Measurements from ENCODE around the gene BMP6.

The BMP6 gene

DNA sequence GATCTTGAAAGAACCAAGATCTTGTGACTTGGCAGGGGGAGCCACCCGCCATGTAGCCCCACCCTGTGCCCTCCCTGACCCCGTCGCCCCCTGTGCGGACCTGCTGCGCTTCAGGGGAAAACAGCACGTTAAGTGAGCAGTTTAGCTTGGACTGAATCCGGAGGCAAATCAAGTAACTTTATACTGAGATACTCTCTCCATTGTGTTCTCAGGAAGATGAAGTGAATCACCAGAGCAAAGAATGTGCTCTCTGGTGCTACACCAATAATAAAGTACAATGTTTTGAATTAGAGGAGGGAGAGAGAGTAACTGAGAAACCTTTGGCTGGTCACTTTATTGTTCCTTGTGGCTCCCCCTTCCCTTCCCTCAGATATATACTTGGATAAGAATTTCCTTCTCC lies 101.2 kb downstream of the BMP6 start:
- DNase-seq (ENCODE audit: low read depth in 2 of 2), result no peak

DNA sequence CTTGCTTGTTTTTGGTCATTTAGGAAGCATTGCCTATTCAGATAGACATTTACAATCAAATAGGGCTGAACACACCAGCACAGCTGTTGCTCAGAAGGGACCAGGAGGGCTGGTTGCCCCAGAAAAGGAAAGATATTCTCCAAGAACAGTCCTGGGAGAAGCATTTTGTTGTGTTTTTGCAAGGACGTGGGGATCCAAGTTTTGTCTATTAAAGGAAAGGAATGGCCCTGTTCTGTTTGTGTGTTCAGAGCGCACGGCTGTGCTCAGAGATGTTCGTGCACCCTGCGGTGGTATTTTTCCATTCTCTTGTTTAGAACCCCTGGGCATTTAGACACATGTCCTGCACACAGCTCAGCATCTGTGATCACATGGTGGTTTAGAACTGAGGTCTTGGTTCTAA lies 102.2 kb downstream of the BMP6 start:
- DNase-seq (ENCODE audit: low read depth in 2 of 2), result no peak

DNA sequence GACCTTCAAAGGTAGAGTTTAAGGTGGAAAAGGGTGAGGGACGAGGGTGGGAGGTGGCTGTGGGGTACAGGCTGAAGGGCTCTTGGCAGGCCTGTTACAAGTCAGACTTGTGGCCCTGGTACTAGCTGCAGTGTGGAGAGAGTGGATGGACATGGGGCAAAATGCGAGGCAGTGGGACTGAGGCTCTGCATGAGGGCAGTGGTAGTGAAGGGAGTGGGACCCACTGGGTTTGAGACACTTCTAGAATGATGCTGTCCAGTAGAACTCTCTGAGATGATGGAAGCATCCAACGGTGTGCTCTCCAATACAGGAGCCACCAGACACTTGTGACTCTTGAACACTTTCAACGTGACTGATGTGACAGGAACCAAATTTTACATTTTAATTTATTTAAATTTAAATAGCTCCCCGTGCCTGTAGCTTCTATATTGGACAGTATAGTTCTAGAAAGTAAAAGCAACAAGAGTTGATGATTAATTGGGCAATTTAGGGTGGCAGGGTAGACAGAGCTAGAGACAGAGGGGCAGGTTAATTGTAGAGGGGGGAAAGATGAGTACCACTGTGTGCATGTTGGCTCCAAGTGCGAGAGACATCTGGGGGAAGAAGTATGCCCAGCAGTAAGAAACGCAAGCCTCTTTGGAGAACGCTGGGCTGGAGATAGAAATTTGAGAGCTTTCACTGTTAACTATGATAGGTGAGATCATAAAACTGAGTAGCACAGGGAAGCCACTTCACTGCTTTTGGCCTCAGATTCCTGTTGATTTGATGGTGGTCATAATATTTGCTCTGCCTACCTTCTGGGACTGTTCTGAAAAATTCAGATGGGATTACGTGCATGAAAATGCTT lies 107.2 kb downstream of the BMP6 start:
- no peak for DNase-seq (ENCODE audit: low read depth in 2 of 2)

DNA sequence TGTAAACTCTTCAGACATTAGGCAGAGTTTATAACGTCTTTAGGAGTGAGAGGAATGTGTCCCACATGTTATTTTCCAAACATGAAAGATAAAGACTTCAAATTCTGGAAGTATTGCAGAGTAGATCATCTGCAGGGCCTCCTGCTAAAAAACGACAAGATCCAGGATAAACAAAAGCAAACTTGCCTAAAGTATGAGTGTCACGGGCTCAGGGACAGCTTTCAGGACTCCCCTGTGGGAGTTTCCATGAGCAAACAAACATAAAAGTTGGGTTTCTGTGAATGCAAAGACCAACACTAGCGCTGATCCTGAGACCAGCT lies 107.8 kb downstream of the BMP6 start:
- no peak for DNase-seq (ENCODE audit: low read depth in 2 of 2)

DNA sequence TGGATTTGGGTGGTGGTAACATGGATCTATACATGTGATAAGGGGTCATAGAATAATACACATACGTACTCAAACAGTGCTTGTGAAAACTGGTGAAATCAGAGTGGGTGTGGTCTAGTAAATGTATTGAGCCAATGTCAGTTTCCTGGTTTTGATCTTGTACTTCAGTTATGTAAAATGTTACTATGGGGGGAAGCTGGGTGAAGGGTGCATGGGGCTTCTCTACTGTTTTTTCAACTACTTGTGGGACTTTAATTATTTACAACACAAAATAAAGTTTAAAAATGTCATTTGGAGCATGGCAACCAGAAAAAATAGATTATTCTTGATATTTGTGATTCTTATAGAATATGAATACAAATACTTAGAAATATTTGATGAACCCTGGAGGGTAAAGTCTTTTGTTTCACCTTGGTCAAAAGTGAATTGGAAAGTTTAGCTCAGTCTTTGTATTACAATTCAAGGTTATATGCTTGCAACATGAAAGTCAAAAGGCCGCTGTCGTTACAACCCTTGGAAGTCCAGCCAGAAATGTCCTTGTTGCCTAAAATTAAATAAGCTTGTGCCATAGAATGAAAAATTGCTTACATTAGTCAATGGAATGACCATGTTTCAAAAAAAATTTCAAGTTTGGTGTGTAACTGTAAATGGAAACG lies 110.6 kb downstream of the BMP6 start:
- DNase-seq (ENCODE audit: low read depth in 2 of 2), result no peak

DNA sequence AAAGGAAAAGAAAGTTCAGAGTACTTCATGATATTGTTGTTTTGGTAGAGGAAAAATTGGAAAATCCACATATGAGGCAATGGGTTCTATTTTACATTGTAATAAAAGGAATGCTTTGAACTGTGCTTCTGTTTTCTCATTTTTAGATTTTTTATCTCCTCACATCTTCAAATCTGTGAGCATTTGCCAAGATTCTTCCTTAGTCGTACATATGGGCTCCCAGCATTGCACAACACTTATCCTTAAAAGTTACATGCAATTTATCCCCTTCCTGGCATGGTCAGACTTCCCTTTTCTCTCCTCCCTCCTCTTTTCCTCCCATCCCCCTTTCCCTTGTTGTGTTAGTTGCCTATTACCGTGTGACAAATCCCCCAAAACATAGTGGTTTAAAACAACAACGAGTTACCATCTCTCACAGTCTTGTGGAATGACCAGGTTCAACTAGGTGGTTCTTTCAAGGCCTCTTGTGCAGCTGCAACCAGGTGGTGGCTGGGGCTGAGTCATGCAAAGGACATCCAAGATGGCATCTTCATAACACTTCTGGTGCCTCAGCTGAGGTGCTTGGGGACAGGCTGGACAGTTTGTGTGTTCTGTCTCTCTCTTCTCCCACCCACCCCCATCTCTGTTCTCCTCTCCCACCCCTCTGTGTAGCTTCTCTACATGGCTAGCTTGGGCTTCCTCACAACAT lies 116.0 kb downstream of the BMP6 start:
- no peak for DNase-seq (ENCODE audit: low read depth in 2 of 2)

DNA sequence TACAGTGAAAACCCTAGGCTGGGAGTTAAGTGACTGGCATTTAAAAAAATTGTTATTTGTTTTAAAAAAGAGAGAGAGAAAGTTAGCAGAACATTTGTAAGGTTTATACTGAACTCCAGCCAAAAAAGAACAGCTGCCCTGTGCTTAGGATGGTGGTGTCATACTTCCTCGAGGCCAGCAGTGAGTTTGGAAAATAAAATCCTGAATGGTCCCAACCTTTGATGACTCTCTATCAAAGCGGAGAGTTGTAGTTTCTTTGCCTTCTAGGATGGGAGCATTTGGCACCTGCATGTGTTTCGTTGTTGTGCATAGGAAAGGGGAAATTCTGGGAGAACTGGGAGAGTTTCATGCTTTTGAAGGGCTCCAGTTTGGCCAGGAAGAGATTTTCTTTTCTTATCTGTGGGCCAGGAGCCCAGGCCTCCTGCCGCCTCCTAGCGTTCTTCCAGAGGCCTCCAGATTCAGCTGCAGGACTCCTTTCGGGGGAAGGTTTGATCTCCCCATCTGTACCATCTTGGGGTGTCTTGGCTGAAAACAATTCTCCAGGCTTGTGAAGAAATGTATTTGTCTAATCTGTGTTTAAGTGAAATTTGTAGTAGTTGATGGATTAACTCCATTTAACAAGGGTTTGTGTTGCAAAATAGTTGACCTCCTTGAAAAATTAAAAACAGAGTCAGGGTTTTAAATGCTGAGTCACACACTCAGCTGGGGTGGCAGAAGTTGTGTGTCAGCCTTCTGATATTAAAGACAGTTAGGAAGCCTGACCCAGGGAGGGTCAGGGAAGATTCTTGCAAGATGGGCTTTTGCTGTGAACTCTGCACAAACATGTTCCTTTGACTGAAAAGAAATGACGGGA lies 121.3 kb downstream of the BMP6 start:
- no peak for DNase-seq (ENCODE audit: low read depth in 2 of 2)

DNA sequence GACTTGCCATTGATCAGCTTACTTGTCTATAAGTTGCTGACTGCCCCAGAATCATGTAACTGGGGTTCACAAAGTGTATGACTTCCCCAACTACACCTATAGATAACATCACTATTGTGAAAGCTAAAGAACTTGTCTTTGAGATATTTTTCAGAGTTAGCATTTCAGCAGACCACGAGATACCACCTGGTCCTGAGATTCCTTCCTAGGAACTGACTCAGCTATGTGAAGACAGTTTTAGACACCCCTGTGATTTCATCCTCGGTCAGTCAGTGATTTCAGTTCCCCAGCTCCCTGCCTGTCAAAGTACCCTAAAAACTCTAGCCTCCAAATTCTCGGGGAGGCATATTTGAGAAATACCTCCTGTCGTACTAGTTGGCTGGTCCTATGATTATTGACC lies 122.3 kb downstream of the BMP6 start:
- DNase-seq (ENCODE audit: low read depth in 2 of 2), result no peak

DNA sequence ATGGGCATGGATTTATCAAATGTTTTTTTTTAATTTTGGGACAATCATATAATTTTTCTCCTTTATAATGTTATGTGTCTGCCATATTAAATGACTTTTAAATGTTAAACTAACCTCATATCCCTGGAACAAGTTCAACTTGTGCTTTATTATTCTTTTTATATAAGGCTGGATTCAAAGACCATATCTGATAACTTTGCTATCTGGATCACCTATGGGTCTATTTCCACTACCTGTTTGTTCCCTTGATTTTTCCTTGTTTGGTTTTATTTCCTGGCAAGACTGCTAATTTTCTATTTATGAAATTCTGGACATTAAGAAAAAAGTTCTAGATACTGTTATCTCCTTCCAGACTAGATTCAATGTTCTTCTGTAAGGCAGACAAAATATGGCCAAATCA lies 125.9 kb downstream of the BMP6 start:
- DNase-seq (ENCODE audit: low read depth in 2 of 2), result no peak

DNA sequence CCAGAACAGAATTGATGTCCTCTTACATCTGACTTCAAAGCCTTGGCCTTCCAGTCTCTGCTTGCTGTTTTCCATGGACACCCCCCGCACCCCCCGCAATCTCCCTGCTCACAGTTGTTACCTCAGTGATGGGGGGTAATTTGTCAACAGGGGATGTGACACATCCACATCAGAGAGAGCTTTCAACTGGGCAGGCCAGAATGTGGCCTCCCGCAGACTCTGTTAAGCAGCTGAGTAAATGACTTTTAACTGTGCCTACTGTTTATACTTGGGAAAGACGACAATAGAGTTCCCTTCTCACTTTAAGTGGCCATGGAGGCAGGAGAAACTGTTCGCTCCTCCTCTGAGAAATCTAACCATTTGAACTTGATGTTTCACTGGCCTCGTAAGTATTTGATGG lies 133.7 kb downstream of the BMP6 start:
- no peak for DNase-seq (ENCODE audit: low read depth in 2 of 2)

DNA sequence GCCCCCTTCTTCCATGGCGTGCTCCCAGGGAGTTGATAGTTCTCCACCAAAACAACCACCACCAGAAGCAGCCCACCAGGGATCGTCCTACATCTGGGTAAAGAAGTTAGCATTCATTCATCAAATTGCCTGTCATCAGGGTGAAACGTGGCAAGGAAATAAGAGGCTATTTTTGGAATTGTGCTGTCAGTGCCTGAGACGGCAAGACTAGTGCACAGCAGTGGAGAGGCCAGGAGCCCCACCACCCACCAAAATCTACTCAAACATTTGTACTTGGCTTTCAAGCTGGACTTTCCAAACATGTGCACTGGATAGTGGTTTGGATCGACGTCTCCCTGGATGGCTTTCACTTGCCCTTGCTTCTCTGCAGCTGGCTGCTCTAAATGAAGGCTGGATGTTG lies 139.9 kb downstream of the BMP6 start:
- no peak for DNase-seq (ENCODE audit: low read depth in 2 of 2)

DNA sequence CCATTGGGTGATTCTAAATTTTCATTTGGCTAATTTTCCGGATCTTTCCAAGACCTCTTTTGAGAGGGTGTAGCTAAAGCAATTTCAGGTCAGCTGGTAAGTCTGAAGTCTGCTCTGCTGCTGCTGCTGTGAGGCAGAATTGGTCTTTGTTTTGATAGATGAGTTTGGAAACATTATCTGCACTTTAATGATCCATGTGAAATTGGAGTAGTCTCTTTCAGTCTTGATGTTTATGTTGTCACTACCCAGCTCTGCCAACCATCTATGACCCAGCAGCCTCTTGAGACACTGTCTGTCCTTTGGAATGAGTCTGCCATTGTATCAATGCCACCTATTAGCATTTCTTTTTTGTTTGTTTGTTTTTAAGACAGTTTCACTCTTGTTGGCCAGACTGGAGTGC lies 140.6 kb downstream of the BMP6 start:
- no peak for DNase-seq (ENCODE audit: low read depth in 2 of 2)

DNA sequence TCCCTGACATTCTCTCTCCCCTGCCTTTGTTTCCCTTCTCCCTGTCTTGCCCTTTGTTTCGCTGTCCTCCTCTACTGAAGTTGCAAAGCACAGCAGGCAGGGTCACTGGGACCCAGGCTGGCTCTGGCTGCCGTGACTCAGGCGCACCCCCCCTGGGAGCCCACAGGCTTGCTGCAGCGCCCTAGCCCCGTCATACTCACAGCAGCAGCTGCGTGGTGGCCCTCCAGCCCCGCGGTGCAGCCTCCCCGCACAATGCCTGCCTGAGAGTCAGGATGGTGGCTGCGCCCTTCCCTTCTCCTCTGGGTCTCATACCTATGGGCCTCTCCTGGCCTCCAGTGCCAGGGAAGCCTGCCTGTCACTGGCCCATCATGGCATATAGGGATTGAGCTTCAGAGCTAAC lies 143.0 kb downstream of the BMP6 start:
- no peak for DNase-seq (ENCODE audit: low read depth in 2 of 2)

DNA sequence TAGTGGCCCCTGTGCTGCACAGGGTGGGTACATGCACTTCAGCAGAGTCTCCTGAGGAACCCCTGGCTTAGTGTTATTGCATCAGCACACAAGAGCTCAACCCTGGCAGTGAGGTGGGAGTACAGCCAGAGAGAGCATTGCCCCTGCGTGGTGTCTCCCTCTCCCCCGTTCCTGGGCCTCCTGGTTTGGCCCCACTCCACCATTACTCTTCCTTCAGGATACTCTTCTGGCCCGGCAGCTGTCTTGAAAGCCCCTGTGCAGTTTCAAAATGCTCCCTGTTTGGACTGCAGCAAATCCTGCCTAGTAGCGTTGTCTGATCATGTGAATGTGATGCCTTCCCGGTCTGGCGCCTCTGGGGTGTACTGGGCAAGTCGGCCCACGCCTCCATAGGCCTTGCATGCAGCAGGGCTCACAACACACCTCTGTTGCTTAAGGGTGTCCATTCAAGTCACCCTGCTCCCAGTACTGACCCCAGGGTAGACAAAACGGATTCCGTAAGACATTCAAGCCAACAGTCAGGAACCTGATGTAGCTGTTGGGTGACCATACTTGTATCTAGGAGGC lies 152.6 kb downstream of the BMP6 start:
- DNase-seq (ENCODE audit: low read depth in 2 of 2), result no peak

DNA sequence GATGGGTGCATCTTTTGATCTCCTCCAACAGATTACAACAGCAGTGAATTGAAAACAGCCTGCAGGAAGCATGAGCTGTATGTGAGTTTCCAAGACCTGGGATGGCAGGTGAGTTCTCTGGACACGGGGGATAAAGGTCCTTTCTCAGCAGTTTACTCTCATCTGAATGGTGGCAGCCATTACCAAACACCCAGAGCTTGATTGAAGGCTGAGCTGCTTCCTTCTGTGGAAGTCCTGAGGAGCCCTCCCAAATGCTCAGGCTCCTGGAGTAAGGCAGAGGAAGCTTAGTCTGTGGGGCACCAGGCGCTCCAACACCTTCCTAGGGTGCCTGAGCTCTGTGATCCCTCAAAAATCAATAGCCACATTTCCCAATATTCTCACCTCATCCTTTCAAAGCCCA lies 153.1 kb downstream of the BMP6 start:
- DNase-seq (ENCODE audit: low read depth in 2 of 2), result no peak

DNA sequence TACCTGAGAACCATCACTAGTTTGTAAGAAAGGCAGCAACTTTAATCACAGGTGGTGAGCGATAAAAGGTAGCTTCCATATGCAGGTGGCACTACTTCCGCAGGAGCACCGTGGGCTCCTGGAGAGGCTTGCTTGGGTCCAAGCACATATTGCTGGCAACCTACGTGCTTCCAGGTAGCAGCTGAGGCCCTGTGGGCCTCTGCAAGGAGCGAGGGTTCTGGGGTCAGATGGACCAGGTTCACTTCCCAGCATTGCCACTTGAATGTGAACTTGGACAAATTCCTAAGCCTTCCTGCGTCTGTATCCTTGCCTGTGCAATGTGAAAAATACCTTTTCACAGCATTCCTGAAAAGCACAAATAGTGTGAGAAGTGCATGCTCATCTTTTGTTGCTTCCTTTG lies 153.7 kb downstream of the BMP6 start:
- no peak for DNase-seq (ENCODE audit: low read depth in 2 of 2)

DNA sequence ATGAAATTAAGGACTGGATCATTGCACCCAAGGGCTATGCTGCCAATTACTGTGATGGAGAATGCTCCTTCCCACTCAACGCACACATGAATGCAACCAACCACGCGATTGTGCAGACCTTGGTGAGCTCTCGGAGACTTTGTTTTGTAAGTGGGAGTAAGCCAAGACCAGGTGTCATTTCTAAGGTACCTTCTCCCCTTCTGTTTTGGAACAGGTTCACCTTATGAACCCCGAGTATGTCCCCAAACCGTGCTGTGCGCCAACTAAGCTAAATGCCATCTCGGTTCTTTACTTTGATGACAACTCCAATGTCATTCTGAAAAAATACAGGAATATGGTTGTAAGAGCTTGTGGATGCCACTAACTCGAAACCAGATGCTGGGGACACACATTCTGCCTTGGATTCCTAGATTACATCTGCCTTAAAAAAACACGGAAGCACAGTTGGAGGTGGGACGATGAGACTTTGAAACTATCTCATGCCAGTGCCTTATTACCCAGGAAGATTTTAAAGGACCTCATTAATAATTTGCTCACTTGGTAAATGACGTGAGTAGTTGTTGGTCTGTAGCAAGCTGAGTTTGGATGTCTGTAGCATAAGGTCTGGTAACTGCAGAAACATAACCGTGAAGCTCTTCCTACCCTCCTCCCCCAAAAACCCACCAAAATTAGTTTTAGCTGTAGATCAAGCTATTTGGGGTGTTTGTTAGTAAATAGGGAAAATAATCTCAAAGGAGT lies 154.2 kb downstream of the BMP6 start:
- no peak for DNase-seq (ENCODE audit: low read depth in 2 of 2)

DNA sequence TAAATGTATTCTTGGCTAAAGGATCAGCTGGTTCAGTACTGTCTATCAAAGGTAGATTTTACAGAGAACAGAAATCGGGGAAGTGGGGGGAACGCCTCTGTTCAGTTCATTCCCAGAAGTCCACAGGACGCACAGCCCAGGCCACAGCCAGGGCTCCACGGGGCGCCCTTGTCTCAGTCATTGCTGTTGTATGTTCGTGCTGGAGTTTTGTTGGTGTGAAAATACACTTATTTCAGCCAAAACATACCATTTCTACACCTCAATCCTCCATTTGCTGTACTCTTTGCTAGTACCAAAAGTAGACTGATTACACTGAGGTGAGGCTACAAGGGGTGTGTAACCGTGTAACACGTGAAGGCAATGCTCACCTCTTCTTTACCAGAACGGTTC lies 154.8 kb downstream of the BMP6 start:
- DNase-seq (ENCODE audit: low read depth in 2 of 2), result no peak

DNA sequence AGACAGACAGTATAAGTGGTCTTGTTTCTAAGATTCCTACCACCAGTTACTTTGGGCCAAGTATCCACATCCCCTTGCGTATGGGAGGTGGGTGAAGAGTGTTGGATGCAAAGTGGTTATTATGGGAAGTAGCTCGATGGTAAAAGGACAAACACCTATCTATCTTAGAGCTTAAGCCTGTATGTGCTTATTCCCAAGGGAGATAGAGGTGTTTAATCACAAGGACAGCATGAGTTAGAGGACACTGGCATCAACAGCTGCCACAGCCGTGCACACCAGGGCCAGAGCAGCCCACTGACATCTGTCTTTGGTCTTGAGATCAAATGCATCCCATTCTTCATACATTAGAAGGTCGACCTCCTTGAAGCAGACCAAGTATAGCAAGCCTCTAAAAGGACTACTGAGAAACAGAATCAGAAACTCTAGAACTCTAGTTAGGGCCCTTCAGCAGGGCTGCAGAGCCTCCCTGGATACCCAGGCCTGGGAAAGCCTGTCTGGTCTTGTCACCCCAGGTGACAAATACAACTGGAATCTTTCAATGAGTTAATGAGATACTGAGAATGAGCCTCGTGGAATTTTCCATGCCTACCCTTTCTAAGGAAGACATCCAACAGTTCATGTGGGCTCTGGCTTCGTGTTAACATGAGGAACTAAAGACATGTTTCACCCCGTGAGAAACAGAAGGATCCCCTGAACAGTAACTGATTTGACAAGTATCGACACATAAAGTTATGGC lies 156.0 kb downstream of the BMP6 start:
- no peak for DNase-seq (ENCODE audit: low read depth in 2 of 2)

DNA sequence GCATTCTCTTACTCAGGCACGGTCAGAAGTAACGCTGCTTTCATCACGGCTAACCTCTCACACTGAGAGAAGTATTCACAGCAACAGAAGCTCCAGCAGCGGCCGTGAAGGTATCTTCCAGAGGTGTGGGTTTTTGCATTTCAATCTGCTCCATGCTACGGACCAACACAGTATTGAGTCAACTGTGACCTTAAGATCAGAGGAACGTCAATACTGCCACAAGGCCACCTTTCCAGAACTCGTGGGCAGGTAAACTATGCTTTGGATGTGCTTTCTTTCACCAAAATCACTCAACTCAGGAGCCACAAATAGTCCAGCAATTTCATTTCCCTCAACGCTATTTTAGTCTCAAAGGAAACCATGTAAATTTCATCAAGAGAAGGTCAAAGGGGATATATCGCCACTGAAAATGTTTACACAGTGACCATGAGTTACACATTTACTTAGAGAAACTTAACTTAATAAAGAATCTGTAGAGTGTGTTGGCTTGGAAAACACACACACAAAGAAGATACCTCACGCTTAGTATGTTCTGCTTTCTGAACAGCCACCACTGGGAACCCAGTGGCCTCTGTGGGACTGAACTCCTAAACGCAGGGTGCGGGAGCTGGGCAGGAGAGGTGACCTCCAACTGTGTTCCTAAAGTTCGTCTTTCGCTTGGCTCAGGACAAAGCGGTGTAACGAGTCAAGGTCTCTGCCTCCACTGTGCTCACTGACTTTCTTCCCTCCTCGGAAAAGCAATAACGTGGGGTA lies 156.8 kb downstream of the BMP6 start:
- no peak for DNase-seq (ENCODE audit: low read depth in 2 of 2)
